Type B pancreatic cell (in vitro differentiated cells): ENCODE data around the gene LAMB4. TPM values are rescaled to one million over a fixed set of nuclear protein-coding genes. Genes with fewer than 3 reads are reported as not detected.

Experiments
- DNase-seq: peaks from one replicate; pipeline ENCODE4 v3.0.0; 2021; ENCODE audit warnings: mixed read lengths; ENCODE audit not compliant: unreplicated experiment; ENCODE audit errors: extremely low spot score
- H3K27ac Mint-ChIP-seq: 2 replicates; pipeline ENCODE4 v1.8.0; 2021; ENCODE audit warnings: mild to moderate bottlenecking, mixed read lengths
- H3K27me3 Mint-ChIP-seq: 2 replicates; pipeline ENCODE4 v1.8.0; 2021; ENCODE audit warnings: mixed read lengths
- H3K36me3 Mint-ChIP-seq: 2 replicates; pipeline ENCODE4 v1.8.0; 2021; ENCODE audit warnings: mixed read lengths
- H3K4me1 Mint-ChIP-seq: one replicate; pipeline ENCODE4 v1.8.0; 2021; ENCODE audit warnings: mixed read lengths; ENCODE audit not compliant: unreplicated experiment
- H3K4me3 Mint-ChIP-seq: 2 replicates; pipeline ENCODE4 v1.8.0; 2021; ENCODE audit warnings: mild to moderate bottlenecking, mixed read lengths
- H3K9me3 Mint-ChIP-seq: 2 replicates; pipeline ENCODE4 v1.8.0; 2021; ENCODE audit warnings: mixed read lengths
- CTCF ChIP-seq: fragments of 200-600 bp; sonication (generic); conservative IDR thresholded peaks from 2 replicates; pipeline ENCODE4 v1.5.0; 2021; ENCODE audit warnings: antibody characterized with exemption, mild to moderate bottlenecking
- total RNA-seq: library from RNA; stranded (reverse); gene quantifications from 2 replicates; pipeline ENCODE4 v1.2.1, GENCODE V29; 2021; ENCODE audit warnings: low replicate concordance

The LAMB4 gene
- total RNA-seq, 1 donor from 2014 or later = 1.3 TPM

- no peak for TF ChIP-seq CTCF
- H3K27ac Mint-ChIP-seq = no peak overlapping the region
- no peaks in the 10 kb centered on the region for H3K36me3 Mint-ChIP-seq
- H3K4me1 Mint-ChIP-seq = no peaks in the 10 kb centered on the region
- no peak for DNase-seq
- no peaks in the 10 kb centered on the region for H3K27me3 Mint-ChIP-seq
- H3K4me3 Mint-ChIP-seq = no peak overlapping the region
- H3K9me3 Mint-ChIP-seq = no peaks in the 10 kb centered on the region
Measured at GRCh38 chr7:108157606-108158335, 27.6 kb upstream of the LAMB4 start.

GRCh38 chr7:108156897-108157605 is 26.9 kb upstream of the LAMB4 start:
- H3K36me3 Mint-ChIP-seq = no peaks in the 10 kb centered on the region
- H3K4me1 Mint-ChIP-seq = no peaks in the 10 kb centered on the region
- no peak for DNase-seq
- no peaks in the 10 kb centered on the region for H3K9me3 Mint-ChIP-seq
- TF ChIP-seq CTCF = no peak
- H3K27ac Mint-ChIP-seq = no peak overlapping the region
- H3K27me3 Mint-ChIP-seq = no peaks in the 10 kb centered on the region
- no peak overlapping the region for H3K4me3 Mint-ChIP-seq

- no peaks in the 10 kb centered on the region for H3K4me1 Mint-ChIP-seq
- H3K9me3 Mint-ChIP-seq = no peaks in the 10 kb centered on the region
- no peak overlapping the region for H3K27ac Mint-ChIP-seq
- H3K27me3 Mint-ChIP-seq = no peaks in the 10 kb centered on the region
- H3K36me3 Mint-ChIP-seq = no peaks in the 10 kb centered on the region
- no peak for DNase-seq
- H3K4me3 Mint-ChIP-seq = no peak overlapping the region
- no peak for TF ChIP-seq CTCF
Measured at GRCh38 chr7:108152198-108152597, 22.0 kb upstream of the LAMB4 start.

- H3K4me3 Mint-ChIP-seq = no peak overlapping the region
- H3K36me3 Mint-ChIP-seq = no peaks in the 10 kb centered on the region
- H3K9me3 Mint-ChIP-seq = no peaks in the 10 kb centered on the region
- no peak for DNase-seq
- no peak overlapping the region for H3K27ac Mint-ChIP-seq
- TF ChIP-seq CTCF = no peak
- H3K27me3 Mint-ChIP-seq = no peaks in the 10 kb centered on the region
- H3K4me1 Mint-ChIP-seq = no peaks in the 10 kb centered on the region
Measured at GRCh38 chr7:108149908-108150307, 19.7 kb upstream of the LAMB4 start.

- Mint-ChIP-seq H3K4me1 (no peaks in the 10 kb centered on the region), H3K36me3 (no peaks in the 10 kb centered on the region), H3K4me3 (no peak overlapping the region), H3K9me3 (no peaks in the 10 kb centered on the region), H3K27me3 (no peaks in the 10 kb centered on the region), H3K27ac (no peak overlapping the region)
- no peak for TF ChIP-seq CTCF
- no peak for DNase-seq
Measured at GRCh38 chr7:108149119-108149518, 19.0 kb upstream of the LAMB4 start.
